ENCODE data around the gene PON3. TPM values are rescaled to one million over a fixed set of nuclear protein-coding genes. Genes with fewer than 3 reads are reported as not detected.

The PON3 gene
- total RNA-seq, 1 donor from 2014 or later: not detected

GRCh38 chr7:95404316-95404865 is 8.2 kb upstream of the PON3 start:
- peaks cover 25% of the 10 kb centered on the region for H3K36me3 ChIP-seq (ENCODE audit: insufficient read depth, low read length)
- TF ChIP-seq CTCF (IDR thresholded peaks at IDR 0.05; ENCODE audit: insufficient read depth, low read depth, low read length) (no peak), EZH2 (IDR thresholded peaks at IDR 0.05; ENCODE audit: insufficient read depth, low read length) (no peak)
- Mint-ChIP-seq H3K27ac (ENCODE audit: unreplicated experiment) (no peak overlapping the region), H3K4me3 (ENCODE audit: unreplicated experiment) (no peak overlapping the region), H3K4me1 (ENCODE audit: low read depth, unreplicated experiment) (no peaks in the 10 kb centered on the region), H3K27me3 (ENCODE audit: low read depth, unreplicated experiment) (no peaks in the 10 kb centered on the region), H3K9me3 (ENCODE audit: unreplicated experiment) (no peaks in the 10 kb centered on the region), H3K36me3 (ENCODE audit: low read depth, unreplicated experiment) (peaks cover 10% of the 10 kb centered on the region)
- FAIRE-seq (no peak), DNase-seq (ENCODE audit: low read depth) (no peak)
- no peak overlapping the region for H3K9ac ChIP-seq (ENCODE audit: low read length)
- no peak overlapping the region for H3K27ac ChIP-seq (ENCODE audit: low read depth, low read length)
- H3K4me3 ChIP-seq (ENCODE audit: insufficient read depth, low read depth, low read length): no peak overlapping the region
- no peaks in the 10 kb centered on the region for H3K9me3 ChIP-seq (ENCODE audit: insufficient read depth, low read depth, low read length)
- no peaks in the 10 kb centered on the region for H4K20me1 ChIP-seq (ENCODE audit: insufficient read depth, low read length)
- no peaks in the 10 kb centered on the region for H3K4me1 ChIP-seq (ENCODE audit: insufficient read depth, low read length)
- no peaks in the 10 kb centered on the region for H3K79me2 ChIP-seq (ENCODE audit: insufficient read depth, low read length)
- no peak overlapping the region for H2AFZ ChIP-seq (ENCODE audit: low read depth, low read length)
- H3K4me2 ChIP-seq (ENCODE audit: low read length): no peak overlapping the region
- no peaks in the 10 kb centered on the region for H3K27me3 ChIP-seq (ENCODE audit: insufficient read depth, low read length)

- peaks cover 8% of the 10 kb centered on the region for H3K9me3 Mint-ChIP-seq (ENCODE audit: unreplicated experiment)
- TF ChIP-seq CTCF (IDR thresholded peaks at IDR 0.05; ENCODE audit: insufficient read depth, low read depth, low read length): no peak
- TF ChIP-seq EZH2 (IDR thresholded peaks at IDR 0.05; ENCODE audit: insufficient read depth, low read length): no peak
- Histone ChIP-seq H4K20me1 (ENCODE audit: insufficient read depth, low read length) (no peaks in the 10 kb centered on the region), H3K4me2 (ENCODE audit: low read length) (no peak overlapping the region), H3K27ac (ENCODE audit: low read depth, low read length) (no peak overlapping the region), H3K27me3 (ENCODE audit: insufficient read depth, low read length) (no peaks in the 10 kb centered on the region), H3K9ac (ENCODE audit: low read length) (no peak overlapping the region), H3K4me3 (ENCODE audit: insufficient read depth, low read depth, low read length) (no peak overlapping the region), H3K36me3 (ENCODE audit: insufficient read depth, low read length) (no peaks in the 10 kb centered on the region), H3K4me1 (ENCODE audit: insufficient read depth, low read length) (no peaks in the 10 kb centered on the region), H3K9me3 (ENCODE audit: insufficient read depth, low read depth, low read length) (peaks cover 4% of the 10 kb centered on the region), H3K79me2 (ENCODE audit: insufficient read depth, low read length) (no peaks in the 10 kb centered on the region), H2AFZ (ENCODE audit: low read depth, low read length) (no peak overlapping the region)
- peaks cover 15% of the 10 kb centered on the region for H3K27me3 Mint-ChIP-seq (ENCODE audit: low read depth, unreplicated experiment)
- DNase-seq (ENCODE audit: low read depth) (no peak), FAIRE-seq (no peak)
- H3K27ac Mint-ChIP-seq (ENCODE audit: unreplicated experiment): no peak overlapping the region
- H3K36me3 Mint-ChIP-seq (ENCODE audit: low read depth, unreplicated experiment): no peaks in the 10 kb centered on the region
- H3K4me1 Mint-ChIP-seq (ENCODE audit: low read depth, unreplicated experiment): no peaks in the 10 kb centered on the region
- H3K4me3 Mint-ChIP-seq (ENCODE audit: unreplicated experiment): no peak overlapping the region
Observed at GRCh38 chr7:95398155-95398940, 2.2 kb upstream of the PON3 start.

GRCh38 chr7:95397381-95397780 is 1.2 kb upstream of the PON3 start:
- Histone ChIP-seq H3K27me3 (ENCODE audit: insufficient read depth, low read length) (no peaks in the 10 kb centered on the region), H4K20me1 (ENCODE audit: insufficient read depth, low read length) (no peaks in the 10 kb centered on the region), H3K4me3 (ENCODE audit: insufficient read depth, low read depth, low read length) (no peak overlapping the region), H2AFZ (ENCODE audit: low read depth, low read length) (no peak overlapping the region), H3K79me2 (ENCODE audit: insufficient read depth, low read length) (no peaks in the 10 kb centered on the region), H3K36me3 (ENCODE audit: insufficient read depth, low read length) (no peaks in the 10 kb centered on the region), H3K9ac (ENCODE audit: low read length) (no peak overlapping the region), H3K4me2 (ENCODE audit: low read length) (no peak overlapping the region), H3K27ac (ENCODE audit: low read depth, low read length) (no peak overlapping the region), H3K4me1 (ENCODE audit: insufficient read depth, low read length) (no peaks in the 10 kb centered on the region), H3K9me3 (ENCODE audit: insufficient read depth, low read depth, low read length) (peaks cover 4% of the 10 kb centered on the region)
- FAIRE-seq (no peak), DNase-seq (ENCODE audit: low read depth) (no peak)
- TF ChIP-seq EZH2 (IDR thresholded peaks at IDR 0.05; ENCODE audit: insufficient read depth, low read length) (no peak), CTCF (IDR thresholded peaks at IDR 0.05; ENCODE audit: insufficient read depth, low read depth, low read length) (no peak)
- no peak overlapping the region for H3K27ac Mint-ChIP-seq (ENCODE audit: unreplicated experiment)
- H3K27me3 Mint-ChIP-seq (ENCODE audit: low read depth, unreplicated experiment): peaks cover 15% of the 10 kb centered on the region
- no peaks in the 10 kb centered on the region for H3K4me1 Mint-ChIP-seq (ENCODE audit: low read depth, unreplicated experiment)
- H3K9me3 Mint-ChIP-seq (ENCODE audit: unreplicated experiment): peaks cover 8% of the 10 kb centered on the region
- no peak overlapping the region for H3K4me3 Mint-ChIP-seq (ENCODE audit: unreplicated experiment)
- no peaks in the 10 kb centered on the region for H3K36me3 Mint-ChIP-seq (ENCODE audit: low read depth, unreplicated experiment)
